GM21576 (cell line): ENCODE data around the gene CREM.
"Not testable (repeated sequence)": the region's sequence is repeated elsewhere in the genome, so short reads cannot be mapped to it uniquely, and the experiment has no call there.

ENCODE experiments used
- ATAC-seq: cut with Tn5 transposase; IDR thresholded peaks from one replicate; pipeline ENCODE4 v1.9.1; 2021; ENCODE audit warnings: mild to moderate bottlenecking, moderate library complexity; ENCODE audit not compliant: unreplicated experiment

CREM gene

DNA sequence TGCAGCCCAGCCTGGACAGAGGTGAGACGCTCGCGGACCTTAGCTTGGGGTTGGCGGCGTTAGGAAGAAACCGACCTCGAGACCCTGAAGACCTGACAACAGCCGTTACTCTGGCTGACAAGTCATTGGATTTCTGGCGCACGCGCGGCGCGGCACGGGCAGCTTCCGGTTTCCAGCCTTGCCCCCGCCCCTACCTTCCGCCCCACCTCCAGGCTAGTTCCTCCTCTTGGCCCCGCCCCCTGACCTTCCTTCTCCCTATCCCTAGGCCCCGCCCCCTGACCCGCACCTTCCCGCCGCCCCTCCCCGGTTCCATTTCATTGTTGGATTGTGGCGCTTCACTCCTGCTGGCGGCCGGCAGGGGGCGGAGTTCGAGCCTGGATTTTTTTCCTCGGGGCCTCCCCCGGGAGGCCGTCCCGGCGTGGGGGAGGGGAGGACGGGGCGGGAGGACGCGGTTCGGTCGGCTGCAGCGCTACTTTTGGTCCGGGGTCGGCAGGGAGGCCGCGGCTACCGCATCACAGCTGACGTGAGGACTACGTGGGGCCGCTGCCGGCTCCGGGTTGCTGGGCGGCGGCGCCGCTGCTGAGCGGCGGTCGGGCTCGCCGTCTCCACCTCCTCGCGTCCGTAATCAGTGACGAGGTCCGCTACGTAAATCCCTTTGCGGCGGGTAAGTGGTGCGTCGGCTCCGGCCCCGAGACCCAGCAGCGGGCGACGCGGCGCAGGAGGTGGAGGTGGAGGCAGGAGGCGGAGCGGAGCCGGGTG is at the start of gene CREM:
Gene CREM (plus strand): TSS at position 317 of the 759 bp plus-strand sequence. CDS start 10,990 bp downstream, outside the sequence.
- ATAC-seq, result peak; percentile 73

DNA sequence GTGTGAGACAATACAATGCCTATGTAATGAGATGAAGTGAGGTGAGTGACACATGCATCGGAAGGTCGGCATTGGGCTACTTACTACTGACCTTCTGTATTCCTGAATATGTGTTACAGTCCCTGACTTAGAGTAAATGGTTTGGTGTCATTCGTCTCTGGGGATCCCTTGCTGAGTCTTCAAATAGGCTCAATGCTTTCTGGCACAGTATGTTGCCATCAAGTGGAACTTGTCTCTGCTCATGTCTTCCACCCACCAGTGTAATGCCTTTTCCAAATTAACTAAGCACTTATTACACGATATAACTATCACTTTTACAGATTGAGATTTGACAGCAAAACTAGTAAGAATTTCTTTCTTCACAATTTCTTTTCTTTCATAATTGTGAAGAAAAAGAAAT is 47.4 kb upstream of the CREM start:
- ATAC-seq, result no peak

DNA sequence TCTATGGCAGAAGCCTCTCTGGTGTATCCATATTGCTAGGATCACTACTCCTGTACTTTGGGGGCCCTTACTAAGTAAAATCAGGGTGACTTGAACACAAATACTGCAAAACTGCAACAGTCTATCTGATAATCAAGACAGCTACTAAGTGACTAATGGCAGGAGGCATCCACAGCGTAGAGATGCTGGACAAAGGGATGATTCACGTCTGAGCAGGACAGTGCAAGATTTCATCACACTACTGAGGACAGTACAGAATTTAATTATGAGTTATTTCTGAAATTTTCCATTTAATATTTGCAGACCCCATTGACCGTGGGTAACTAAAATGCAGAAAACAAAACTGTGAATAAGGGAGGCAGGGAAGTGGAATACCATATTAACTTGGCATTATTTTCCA is 46.9 kb upstream of the CREM start:
- no peak for ATAC-seq

DNA sequence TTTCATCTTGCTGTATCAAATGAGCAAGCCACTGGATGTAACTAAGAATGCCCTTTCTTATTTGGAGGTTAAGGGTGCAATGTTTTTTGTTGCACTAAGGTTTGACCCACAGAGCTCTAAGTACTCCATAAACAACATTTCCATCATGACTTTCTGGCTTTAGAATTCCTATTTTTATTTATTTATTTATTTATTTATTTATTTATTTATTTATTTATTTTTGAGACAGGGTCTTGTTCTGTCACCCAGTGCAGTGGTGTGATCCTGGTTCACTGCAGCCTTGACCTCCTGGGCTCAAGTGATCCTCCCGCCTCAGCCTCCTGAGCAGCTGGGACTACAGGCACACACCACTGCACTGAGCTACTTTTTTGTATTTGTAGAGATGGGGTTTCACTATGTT is 46.4 kb upstream of the CREM start:
- not testable (repeated sequence) for ATAC-seq

DNA sequence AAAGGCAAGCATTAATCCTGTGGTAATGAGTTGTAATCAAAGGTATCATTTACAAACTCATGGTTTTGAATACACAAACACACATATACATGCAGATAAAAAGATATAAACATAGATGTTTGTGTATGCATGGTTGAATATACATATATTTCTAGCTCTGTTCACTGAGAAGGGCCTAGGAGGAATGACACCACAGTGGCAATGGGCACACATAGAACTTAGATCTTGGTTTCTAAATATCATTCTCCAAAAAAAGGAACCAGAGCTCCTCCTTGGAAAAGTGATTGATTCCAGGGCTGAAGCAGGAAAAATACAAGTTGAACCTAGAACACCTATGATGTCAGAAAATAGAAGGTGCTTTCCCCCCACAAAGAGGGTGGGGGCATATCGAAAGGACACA is 43.4 kb upstream of the CREM start:
- no peak for ATAC-seq

DNA sequence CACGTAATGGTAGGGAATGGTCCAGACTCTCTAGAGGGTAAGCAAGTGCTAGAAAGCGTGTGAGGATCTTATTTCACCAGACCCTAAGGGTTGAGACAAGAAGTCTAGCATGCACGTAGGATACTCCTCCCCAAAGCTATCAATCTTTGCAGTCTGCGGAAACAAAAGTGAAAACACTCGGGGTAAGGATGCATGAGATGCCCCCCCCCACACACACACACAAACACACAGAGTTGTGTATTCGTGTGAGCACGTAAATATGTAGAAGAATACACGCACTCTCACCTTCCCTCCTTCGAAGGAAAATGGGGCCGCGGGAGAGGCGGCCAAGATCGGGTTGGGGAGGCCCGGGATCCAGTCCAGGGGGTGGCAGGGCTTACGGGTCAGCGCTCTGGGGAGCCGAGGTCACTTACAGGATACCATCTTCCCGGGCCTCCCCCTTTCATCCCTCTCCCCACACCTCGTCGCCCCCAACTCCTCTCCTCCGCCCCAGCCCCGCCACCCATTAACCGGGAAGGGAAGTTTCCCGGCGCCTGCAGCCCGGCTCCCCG is 37.0 kb upstream of the CREM start:
- ATAC-seq, result peak; percentile 24

DNA sequence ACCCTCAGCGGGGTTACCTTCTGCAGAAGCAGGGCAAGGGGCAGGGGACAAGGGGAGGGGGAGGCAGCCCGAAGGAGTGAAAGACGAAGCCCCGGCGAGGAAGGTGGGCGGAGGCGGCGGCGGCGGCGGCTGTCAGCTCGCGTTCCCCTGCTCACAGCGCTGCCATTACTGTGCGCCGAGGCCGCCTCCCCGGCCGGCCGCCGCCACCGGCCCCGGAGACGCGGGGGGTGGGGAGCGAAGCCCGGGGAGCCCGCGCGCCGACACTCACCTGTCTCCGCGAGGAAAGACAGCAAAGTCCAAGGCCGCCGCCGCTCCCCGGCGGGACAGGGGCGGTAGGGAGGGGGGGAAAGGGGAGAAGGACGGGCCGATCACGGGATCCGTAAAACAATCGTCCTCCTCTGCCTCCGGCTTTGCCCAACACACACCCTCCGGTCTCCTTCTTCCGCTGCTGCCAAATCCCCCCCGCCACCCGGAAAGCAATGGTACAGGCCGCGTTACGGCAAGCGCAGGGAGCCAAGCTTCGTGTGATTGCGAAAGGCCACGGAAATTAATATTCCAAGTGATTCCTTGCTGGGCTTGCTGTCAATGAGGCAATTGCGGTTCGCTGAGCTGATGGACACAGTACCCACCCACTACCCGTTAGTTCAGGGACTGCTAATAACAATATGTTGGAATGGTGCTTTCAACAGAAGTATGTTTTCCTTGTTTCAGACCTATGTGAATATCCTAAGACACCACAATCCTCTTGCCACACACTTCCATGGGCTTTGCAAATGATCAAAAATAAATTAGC is 36.3 kb upstream of the CREM start, which contains the start of gene CUL2:
Gene CUL2 (minus strand): TSS at position 180 of the 793 bp plus-strand sequence. CDS start 19,024 bp downstream, outside the sequence.
- ATAC-seq, result peak; percentile 90

DNA sequence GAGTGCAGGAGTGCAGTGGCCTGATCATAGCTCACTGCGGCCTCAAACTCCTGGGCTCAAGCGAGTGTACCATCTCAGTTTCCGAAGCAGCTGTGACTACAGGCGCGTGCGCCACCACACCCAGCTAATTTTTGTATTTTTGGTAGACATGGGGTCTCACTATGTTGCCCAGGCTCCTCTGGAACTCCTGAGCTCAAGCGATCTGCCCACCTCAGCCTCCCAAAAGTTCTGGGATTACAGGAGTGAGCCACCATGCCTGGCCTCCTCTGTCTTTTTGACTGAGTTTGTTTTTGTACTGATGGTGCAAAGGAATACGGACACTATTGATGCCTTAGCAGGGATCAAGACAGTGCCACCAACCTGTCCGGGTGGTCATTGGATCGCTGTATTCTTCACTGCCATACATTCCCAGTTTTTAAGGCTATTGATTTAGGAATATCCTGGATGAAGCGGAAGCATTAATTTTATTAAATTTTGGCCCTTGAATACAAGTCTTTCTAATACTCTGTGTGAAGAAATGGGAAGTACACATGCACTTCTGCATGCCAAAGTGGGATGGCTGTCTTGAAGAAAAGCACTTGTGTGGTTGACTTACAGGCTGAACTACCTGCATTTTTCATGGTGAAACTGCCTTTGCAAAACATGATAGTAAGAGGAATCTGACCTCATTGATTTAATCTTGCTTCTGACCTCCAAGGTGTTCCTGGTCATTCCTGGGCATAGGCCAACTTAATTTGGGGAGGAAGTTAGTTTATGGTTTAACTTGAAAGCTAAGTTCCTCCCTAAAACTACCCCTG is 34.5 kb upstream of the CREM start:
- no peak for ATAC-seq

DNA sequence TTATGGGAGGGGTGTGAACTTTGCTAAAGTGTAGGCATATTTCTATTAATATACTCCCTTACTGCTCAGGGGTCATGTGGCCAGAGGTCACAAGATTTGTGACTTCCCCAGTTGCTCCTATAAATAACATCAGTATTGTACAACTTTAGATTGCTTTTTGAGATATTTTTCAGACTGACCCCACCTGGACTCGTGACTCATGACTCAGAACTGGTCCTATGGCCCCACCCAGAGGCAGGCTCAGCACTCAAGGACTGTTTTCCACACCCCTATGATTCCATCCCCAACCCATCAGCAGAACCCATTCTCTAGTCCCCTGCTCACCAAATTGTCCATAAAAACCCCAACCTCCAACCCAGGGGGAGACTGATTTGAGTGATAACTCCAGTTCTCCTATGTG is 33.8 kb upstream of the CREM start:
- ATAC-seq, result no peak

DNA sequence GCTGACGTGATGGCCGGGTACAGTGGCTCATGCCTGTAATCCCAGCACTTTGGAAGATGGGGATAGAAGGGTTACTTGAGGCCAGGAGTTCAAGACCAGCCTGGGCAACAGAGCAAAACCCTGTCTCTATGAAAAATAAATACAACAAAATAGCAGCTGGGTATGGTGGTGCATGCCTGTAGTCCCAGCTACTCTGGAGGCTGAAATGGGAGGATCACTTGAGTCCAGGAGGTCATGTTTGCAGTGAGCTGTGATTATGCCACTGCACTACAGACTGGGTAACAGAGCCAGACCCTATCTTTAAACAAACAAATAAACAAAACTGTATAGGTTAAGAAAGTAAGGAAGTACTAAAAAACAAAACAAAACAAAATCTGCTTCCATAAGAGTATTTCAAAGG is 30.3 kb upstream of the CREM start:
- ATAC-seq, result no peak

DNA sequence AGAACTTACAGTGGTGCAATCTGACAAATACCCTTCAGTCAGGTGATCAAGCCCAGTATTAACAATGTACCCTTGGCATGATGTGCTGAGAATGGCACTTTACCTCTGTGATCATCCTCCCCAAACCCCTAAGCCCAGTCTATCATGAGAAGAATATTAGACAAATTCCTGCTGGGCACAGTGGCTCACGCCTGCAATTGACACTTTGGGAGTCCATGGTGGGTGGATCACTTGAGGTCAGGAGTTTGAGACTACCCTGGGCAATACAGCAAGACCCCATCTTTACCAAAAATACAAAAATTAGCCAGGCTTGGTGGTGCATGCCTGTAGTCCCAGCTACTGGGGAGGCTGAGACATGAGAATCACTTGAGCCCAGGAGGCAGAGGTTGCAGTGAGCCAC is 29.1 kb upstream of the CREM start:
- ATAC-seq, result no peak

DNA sequence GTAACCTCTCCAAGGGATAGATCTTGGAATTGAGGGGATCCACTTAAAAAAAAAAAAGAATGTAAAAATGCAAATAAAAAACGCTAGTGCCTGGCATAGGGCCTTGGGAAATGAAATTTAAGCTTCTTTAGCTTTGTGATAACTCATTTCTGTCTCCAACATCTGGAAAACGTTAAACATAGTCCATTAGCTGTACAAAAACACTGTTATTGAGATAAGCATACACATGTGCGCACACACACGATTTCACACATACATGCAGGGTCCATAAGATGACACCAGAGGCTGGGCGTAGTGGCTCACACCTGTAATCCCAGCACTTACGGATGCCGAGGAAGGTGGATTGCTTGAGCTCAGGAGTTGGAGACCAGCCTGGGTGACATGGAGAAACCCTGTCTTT is 22.8 kb upstream of the CREM start:
- ATAC-seq, result no peak

DNA sequence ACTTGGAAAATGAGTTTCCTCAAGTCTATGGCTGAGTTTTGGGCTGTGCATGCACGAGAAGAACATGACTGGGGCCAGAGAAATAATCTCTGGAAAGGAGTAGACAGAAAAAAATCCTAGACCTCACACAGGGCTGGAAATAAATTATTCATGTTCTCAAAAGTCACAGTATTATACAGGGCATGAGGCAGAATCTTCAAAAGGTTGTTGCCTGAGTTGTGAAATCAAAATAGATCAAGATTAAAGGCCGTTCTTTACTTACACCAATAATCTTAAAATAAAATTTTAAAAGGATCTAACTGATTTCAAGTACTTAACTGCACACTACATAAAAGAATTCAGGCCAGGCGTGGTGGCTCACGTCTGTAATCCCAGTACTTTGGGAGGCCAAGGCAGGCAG is 14.1 kb upstream of the CREM start:
- ATAC-seq, result no peak

DNA sequence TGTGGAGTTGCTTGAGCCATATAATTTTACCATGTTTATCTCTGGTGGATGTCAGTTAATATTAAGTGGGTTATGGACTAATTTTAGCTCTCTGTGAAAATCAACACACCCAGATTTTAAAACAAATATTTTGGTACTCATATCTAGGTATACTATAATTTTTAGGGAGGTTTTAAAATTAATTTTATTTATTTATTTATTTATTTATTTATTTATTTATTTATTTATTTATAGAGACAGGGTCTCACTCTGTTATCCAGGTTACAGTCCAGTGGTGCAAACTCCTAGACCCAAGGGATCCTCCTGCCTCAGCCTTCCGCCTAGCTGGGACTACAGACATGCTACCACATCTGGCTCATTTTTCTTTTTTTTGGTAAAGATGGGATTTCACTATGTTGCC is 7.3 kb upstream of the CREM start:
- no peak for ATAC-seq

DNA sequence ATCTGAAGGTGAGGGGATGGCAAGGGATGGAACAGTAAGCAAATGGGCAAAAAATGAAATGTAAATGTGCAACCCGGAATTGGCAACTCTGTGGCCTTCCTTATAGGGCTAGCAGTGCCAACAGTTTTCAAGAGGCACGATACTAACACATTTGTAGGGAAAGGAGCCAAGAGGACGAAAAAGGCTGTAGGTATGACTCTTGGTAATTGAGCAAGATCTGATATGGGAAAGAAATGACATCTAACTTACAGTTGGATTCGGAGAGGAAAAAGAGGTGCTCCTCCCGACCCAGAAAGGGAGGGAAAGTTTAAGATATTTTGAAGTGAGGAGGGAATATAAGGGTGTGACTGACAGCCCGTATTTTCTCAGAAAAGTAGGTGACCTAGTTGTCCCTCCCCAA is 2.1 kb upstream of the CREM start:
- no peak for ATAC-seq

DNA sequence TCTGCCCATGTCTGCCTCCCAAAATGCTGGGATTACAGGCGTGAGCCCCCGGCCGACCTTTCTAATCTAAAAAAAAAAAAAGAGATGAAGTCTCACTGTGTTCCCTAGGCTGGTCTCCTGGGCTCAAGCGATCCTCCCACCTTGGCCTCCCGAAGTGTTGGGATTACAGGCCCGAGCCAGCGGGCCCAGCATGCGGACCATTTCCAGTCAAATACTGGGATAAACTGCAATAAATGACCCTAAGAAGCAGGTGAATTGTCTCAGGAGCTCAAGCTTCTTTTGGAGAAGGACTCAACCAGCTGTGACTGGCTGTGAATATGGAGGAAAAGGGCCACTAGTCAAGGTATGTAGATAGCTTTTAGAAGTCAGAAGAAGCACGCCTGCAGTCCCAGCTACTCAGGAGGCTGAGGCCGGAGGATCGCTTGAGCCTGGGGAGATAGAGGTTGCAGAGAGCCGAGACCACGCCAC is 550 bp upstream of the CREM start:
- no peak for ATAC-seq

DNA sequence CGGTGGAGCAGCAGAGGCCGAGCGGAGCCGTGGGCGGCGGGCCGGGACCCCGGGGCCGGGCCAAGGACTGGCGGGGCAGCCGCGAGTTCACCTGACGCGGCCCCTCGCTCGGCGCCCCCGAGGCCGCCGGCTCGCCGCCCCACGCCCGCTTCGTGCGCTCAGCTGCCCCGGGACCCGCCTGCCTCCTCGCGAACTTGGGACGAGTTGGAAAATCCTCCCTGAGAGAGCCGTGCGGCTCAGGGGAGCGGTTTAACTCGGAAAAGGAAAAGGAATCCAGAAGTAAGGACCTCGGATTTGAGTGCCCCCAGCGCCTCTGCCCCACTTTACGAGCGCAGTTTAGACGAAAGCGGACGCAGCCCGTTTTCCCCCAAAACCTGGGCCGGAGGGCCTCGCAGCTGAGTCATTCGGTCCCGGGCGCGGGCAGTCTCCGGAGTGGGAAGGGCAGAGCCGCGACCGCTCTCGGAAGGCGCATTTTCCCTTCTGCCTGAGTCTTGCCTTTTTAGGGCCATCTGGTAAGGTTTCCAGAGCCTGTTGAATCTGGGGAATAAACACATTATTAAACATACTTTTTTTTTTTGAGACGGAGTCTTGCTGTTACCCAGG is 744 bp downstream of the CREM start:
- no peak for ATAC-seq

DNA sequence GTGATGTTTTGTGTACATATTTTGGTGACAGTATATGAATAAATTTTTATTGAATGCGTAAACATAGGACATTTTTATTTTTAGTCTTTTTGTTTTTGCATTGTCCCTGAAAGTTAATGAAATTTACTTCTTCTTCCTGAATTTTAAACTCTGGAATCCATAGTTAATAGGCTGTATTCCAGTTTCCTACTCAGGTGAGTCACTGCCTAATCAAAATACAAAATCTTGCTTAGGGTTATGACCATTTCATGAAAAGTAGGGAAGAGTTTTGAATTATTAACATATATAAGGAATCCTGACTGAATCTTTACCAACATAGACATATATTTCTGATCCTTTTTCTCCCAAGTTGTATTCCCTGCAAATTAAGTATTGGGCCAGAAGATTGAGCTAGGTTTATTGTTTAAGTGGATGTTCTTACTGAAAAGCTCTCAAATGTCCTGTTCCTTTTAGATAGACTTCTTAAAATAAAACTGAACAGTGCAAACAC is 2.6 kb downstream of the CREM start:
- no peak for ATAC-seq

DNA sequence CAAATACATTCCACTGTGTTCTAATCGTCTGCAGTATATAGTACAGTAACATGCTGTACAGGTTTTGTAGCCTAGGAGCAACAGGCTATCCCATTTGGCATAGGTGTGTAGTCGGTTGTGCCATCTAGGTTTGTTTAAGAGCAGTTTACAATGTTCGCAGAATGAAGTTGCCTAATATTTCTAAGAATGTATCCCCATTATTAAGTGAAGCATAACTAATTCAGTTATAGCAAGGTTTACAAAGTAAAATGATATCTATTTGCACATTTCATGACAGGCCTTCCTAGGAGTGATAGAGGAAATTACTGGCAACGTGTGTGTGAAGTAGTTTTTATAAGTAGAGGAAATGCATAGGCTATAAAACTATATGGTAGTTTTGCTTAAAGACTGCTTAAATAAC is 4.0 kb downstream of the CREM start:
- ATAC-seq, result no peak

DNA sequence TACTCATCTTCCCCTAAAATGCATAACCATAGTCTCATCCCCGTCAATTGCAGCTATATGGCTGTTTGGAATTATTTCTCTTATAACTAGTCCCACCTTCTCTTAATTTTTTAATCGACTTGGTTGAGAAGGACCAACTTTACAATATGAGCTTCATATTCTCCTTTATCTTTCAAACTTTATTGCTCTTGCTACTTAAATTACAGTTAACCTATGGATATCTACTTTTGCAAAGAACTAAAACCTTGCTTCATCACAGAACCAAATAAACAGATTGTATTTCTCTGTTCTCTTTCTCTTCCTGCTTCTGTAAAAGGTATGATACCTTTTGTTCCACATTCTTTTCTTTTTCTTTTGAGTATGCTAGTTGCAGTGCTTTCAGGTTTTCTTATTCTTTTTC is 6.1 kb downstream of the CREM start:
- no peak for ATAC-seq
